Panc1 (cell line): ENCODE measurements around the gene KLHL15. TPM values are rescaled to one million over a fixed set of nuclear protein-coding genes. Genes with fewer than 3 reads are reported as not detected.

Experiments used
- ATAC-seq: fragments of 200-7000 bp; cut with Tn5 transposase; 2 replicates; pipeline ENCODE4 v1.9.1; 2020; ENCODE audit warnings: mild to moderate bottlenecking, moderate library complexity
- BruUV-seq: library from RNA; stranded (reverse); fragments of 400-500 nt; replicated peaks from 2 replicates; lab custom pipeline; 2021; lab: Mats Ljungman, UMichigan
- CTCF ChIA-PET: fragments of 300-600 bp; sonication (Branson Sonifier 250); formaldehyde crosslinking; loops from one replicate; lab custom pipeline; 2022; ENCODE audit warnings: antibody characterized with exemption; lab: Charles Lee
- POLR2A ChIA-PET: fragments of 300-600 bp; sonication (Branson Sonifier 250); formaldehyde crosslinking; loops from one replicate; lab custom pipeline; 2022; ENCODE audit warnings: antibody characterized with exemption; lab: Charles Lee
- DNase-seq: peaks from one replicate; pipeline ENCODE4 v3.0.0-alpha.2; 2010; ENCODE audit warnings: low read depth, low spot score
- H3K27ac ChIP-seq: 2 replicates; pipeline ENCODE4 v1.5.1; 2011; ENCODE audit warnings: mild to moderate bottlenecking, low read length, inconsistent platforms
- H3K27me3 ChIP-seq: fragments of 200-500 bp; sonication (Bioruptor generic); 2 replicates; pipeline ENCODE4 v1.6.0; 2014; ENCODE audit warnings: low read length, inconsistent platforms; ENCODE audit not compliant: control insufficient read depth, insufficient read depth
- H3K36me3 ChIP-seq: fragments of 200-500 bp; sonication (Bioruptor generic); 2 replicates; pipeline ENCODE4 v1.5.1; 2014; ENCODE audit warnings: inconsistent platforms, mild to moderate bottlenecking, low read length, moderate library complexity; ENCODE audit not compliant: control insufficient read depth, insufficient read depth
- H3K4me1 ChIP-seq: 2 replicates; pipeline ENCODE4 v1.5.1; 2011; ENCODE audit warnings: inconsistent platforms, mild to moderate bottlenecking, low read length, moderate library complexity; ENCODE audit not compliant: control insufficient read depth, insufficient read depth
- H3K4me3 ChIP-seq, 2 experiments: 2 replicates each; pipeline ENCODE4 v1.5.1; 2011 to 2012; ENCODE audit warnings: low read depth in 2 of 2, low read length in 2 of 2, mild to moderate bottlenecking in 2 of 2, inconsistent platforms in 1 of 2, moderate library complexity in 1 of 2
- H3K9me3 ChIP-seq: fragments of 200-500 bp; sonication (Bioruptor generic); 2 replicates; pipeline ENCODE4 v1.5.1; 2014; ENCODE audit warnings: low read depth, mild to moderate bottlenecking, inconsistent platforms, low read length, moderate library complexity; ENCODE audit not compliant: control insufficient read depth, insufficient read depth
- POLR2AphosphoS5 ChIP-seq: IDR thresholded peaks from 2 replicates; pipeline ENCODE4 v1.6.1; 2012; ENCODE audit warnings: mild to moderate bottlenecking, low read depth, low read length, moderate library complexity
- SIN3A ChIP-seq: IDR thresholded peaks from 2 replicates; pipeline ENCODE4 v1.6.1; 2012; ENCODE audit warnings: low read depth, mild to moderate bottlenecking, low read length, moderate library complexity, borderline replicate concordance; ENCODE audit not compliant: insufficient read depth
- TCF7L2 ChIP-seq: IDR thresholded peaks from 2 replicates; pipeline ENCODE4 v1.6.1; 2011; ENCODE audit warnings: mild to moderate bottlenecking, low read depth, low read length, inconsistent platforms
- in situ Hi-C: cut with HindIII; loops from 2 replicates; pipeline ENCODE4 v1.10.0; 2016; ENCODE audit warnings: low sequenced_read_pairs, low pct_unique_long_range_greater_than_20kb
- intact Hi-C: fragments of 100-400 bp; cut with micrococcal nuclease; formaldehyde crosslinking; loops from one replicate; pipeline ENCODE4 v1.10.0; 2022; ENCODE audit not compliant: unreplicated experiment
- total RNA-seq: library from RNA; stranded (reverse); gene quantifications from one replicate; pipeline ENCODE4 v1.2.1, GENCODE V29; 2021; ENCODE audit not compliant: unreplicated experiment
- TF ChIP-seq, protein P1 (sequence below), 2 experiments: IDR thresholded peaks; 2 replicates each; pipeline ENCODE4 v1.6.1; 2011 to 2012; ENCODE audit warnings: low read depth in 2 of 2, control low read depth in 1 of 2, low read length in 1 of 2, mild to moderate bottlenecking in 1 of 2, moderate library complexity in 1 of 2; ENCODE audit not compliant: insufficient read depth in 1 of 2
- TF ChIP-seq, protein P2 (sequence below): fragments of 450-650 bp; IDR thresholded peaks from 2 replicates; pipeline ENCODE4 v1.5.1; 2017; ENCODE audit warnings: mild to moderate bottlenecking

Gene KLHL15
- total RNA-seq, 1 experiment from 2014 or later, result 9.6 TPM

DNA sequence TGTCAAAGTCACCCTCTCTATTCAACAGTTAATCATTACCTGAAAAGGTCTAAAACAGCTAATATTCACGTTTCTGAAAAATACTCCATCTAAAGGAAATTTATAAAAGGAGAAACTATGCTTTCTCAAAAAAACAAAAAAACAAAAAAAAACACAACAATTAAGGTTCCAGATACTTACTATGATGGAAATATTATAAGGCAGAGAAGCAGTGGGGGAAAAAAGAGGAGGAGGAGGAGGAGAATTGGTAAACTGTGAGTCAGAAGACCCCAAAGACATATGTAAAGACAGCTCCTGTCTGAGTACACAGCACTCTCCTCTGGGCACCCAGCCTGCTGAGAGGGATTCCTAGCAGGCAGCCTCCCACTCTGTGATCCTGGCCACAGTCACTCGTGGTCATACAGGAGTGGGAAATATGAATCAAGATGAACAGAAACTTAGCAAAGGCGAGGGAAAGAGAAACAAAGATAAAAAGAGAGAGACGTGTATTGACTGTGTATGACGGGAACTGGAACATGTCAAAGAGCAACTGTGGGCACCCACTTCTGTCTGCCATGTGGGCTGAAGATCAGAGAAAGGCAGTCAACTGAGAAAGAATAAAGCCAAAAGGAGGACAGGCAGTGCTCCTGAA is 12.5 kb downstream of the KLHL15 start:
- Histone ChIP-seq H3K36me3 (no peaks in the 10 kb centered on the region), H3K4me3 (no peak overlapping the region), H3K4me1 (no peaks in the 10 kb centered on the region), H3K27ac (no peak overlapping the region), H3K27me3 (no peaks in the 10 kb centered on the region), H3K9me3 (no peaks in the 10 kb centered on the region)
- no peak for TF ChIP-seq TCF7L2
- TF ChIP-seq POLR2AphosphoS5, result no peak
- TF ChIP-seq, protein P1, sequence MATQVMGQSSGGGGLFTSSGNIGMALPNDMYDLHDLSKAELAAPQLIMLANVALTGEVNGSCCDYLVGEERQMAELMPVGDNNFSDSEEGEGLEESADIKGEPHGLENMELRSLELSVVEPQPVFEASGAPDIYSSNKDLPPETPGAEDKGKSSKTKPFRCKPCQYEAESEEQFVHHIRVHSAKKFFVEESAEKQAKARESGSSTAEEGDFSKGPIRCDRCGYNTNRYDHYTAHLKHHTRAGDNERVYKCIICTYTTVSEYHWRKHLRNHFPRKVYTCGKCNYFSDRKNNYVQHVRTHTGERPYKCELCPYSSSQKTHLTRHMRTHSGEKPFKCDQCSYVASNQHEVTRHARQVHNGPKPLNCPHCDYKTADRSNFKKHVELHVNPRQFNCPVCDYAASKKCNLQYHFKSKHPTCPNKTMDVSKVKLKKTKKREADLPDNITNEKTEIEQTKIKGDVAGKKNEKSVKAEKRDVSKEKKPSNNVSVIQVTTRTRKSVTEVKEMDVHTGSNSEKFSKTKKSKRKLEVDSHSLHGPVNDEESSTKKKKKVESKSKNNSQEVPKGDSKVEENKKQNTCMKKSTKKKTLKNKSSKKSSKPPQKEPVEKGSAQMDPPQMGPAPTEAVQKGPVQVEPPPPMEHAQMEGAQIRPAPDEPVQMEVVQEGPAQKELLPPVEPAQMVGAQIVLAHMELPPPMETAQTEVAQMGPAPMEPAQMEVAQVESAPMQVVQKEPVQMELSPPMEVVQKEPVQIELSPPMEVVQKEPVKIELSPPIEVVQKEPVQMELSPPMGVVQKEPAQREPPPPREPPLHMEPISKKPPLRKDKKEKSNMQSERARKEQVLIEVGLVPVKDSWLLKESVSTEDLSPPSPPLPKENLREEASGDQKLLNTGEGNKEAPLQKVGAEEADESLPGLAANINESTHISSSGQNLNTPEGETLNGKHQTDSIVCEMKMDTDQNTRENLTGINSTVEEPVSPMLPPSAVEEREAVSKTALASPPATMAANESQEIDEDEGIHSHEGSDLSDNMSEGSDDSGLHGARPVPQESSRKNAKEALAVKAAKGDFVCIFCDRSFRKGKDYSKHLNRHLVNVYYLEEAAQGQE (IDR thresholded peaks at IDR 0.05; ENCODE audit: insufficient read depth in 1 of 2, low read depth in 2 of 2, low read length in 1 of 2), result no peak
- no peak for TF ChIP-seq SIN3A
- TF ChIP-seq, protein P2, sequence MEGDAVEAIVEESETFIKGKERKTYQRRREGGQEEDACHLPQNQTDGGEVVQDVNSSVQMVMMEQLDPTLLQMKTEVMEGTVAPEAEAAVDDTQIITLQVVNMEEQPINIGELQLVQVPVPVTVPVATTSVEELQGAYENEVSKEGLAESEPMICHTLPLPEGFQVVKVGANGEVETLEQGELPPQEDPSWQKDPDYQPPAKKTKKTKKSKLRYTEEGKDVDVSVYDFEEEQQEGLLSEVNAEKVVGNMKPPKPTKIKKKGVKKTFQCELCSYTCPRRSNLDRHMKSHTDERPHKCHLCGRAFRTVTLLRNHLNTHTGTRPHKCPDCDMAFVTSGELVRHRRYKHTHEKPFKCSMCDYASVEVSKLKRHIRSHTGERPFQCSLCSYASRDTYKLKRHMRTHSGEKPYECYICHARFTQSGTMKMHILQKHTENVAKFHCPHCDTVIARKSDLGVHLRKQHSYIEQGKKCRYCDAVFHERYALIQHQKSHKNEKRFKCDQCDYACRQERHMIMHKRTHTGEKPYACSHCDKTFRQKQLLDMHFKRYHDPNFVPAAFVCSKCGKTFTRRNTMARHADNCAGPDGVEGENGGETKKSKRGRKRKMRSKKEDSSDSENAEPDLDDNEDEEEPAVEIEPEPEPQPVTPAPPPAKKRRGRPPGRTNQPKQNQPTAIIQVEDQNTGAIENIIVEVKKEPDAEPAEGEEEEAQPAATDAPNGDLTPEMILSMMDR, result no peak
- POLR2A ChIA-PET, result no interaction called here
- ATAC-seq (no peak), DNase-seq (no peak)
- intact Hi-C loops, result no loop called here
- in situ Hi-C loops, result no loop called here
- no TSS peak for BruUV-seq
- CTCF ChIA-PET, result no interaction called here

DNA sequence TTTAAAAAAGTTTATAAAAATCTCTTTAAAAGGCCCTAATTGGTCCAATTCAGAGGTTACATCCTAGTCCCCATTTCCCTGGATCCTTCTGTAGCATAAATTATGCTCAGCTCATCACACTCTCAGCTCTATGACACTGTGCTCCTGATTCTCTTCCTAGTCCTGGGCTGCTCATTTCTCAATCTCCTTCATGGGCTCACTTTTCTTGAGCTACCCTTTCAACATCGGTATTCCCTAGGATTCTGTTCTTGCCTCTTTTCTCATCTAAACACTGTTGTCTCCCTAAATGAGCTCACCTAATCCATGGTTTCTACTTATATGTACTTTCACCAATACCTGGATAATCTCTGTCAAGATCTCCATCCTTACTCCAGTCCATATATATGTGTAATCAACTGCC is 14.7 kb downstream of the KLHL15 start:
- TF ChIP-seq, protein P2, result no peak
- TF ChIP-seq TCF7L2 (no peak), POLR2AphosphoS5 (no peak), SIN3A (no peak)
- TF ChIP-seq, protein P1 (IDR thresholded peaks at IDR 0.05; ENCODE audit: insufficient read depth in 1 of 2, low read depth in 2 of 2, low read length in 1 of 2), result no peak
- CTCF ChIA-PET, result interaction anchor here (0.5 kb wide), 1 partner anchor 84 kb away, joined by 4 read pairs; no protein-coding TSS in a partner anchor
- in situ Hi-C loops (no loop called here), intact Hi-C loops (no loop called here)
- H3K36me3 ChIP-seq, result no peaks in the 10 kb centered on the region
- H3K27ac ChIP-seq, result no peak overlapping the region
- H3K27me3 ChIP-seq, result no peaks in the 10 kb centered on the region
- H3K4me1 ChIP-seq, result no peaks in the 10 kb centered on the region
- no peak overlapping the region for H3K4me3 ChIP-seq
- ATAC-seq (no peak), DNase-seq (no peak)
- H3K9me3 ChIP-seq, result no peaks in the 10 kb centered on the region
- POLR2A ChIA-PET, result no interaction called here
- BruUV-seq, result no TSS peak
